Measurements from ENCODE around the gene NUP62CL. TPM values are rescaled to one million over a fixed set of nuclear protein-coding genes. Genes with fewer than 3 reads are reported as not detected.
"Not testable (repeated sequence)": the region's sequence is repeated elsewhere in the genome, so short reads cannot be mapped to it uniquely, and the experiment has no call there.

Gene NUP62CL
- total RNA-seq, 1 donor from 2014 or later, result not detected

DNA sequence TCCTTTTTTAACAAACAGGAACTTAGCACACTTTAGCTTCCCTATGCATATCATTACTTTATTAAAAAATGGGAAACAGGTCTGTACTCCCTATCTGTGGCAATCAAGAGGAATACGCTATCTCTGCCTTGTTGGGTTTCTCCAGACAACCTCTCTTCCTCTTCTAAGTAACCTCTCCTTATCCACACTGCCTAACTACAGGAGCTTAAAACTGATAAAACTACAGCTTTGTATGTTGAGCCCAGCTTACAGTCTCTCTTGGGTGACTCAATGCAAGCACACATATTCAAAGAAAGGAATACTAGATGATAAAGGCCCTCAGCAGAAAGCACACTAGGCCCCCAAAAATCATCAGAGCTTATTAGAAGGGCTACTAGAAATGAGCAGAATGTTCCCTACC, 8.9 kb downstream of the NUP62CL start:
- Histone ChIP-seq H3K27ac (no peak overlapping the region), H3K4me3 (no peak overlapping the region), H3K27me3 (peaks cover under 1% of the 10 kb centered on the region), H3K4me1 (no peaks in the 10 kb centered on the region), H3K9me3 (no peaks in the 10 kb centered on the region), H3K36me3 (no peaks in the 10 kb centered on the region)
- DNase-seq (ENCODE audit: low spot score in 2 of 2), result no peak
- intact Hi-C loops (cut with DNase I), result no loop called here
- no peak for TF ChIP-seq CTCF (IDR thresholded peaks at IDR 0.05)

- no peaks in the 10 kb centered on the region for H3K9me3 ChIP-seq
- no peak overlapping the region for H3K4me3 ChIP-seq
- no peak for TF ChIP-seq CTCF (IDR thresholded peaks at IDR 0.05)
- no peaks in the 10 kb centered on the region for H3K4me1 ChIP-seq
- DNase-seq (ENCODE audit: low spot score in 2 of 2), result no peak
- H3K27ac ChIP-seq, result no peak overlapping the region
- no peaks in the 10 kb centered on the region for H3K36me3 ChIP-seq
- no peaks in the 10 kb centered on the region for H3K27me3 ChIP-seq
- intact Hi-C loops (cut with DNase I), result no loop called here
Observed at GRCh38 chrX:107171369-107172102, 34.7 kb downstream of the NUP62CL start.

DNA sequence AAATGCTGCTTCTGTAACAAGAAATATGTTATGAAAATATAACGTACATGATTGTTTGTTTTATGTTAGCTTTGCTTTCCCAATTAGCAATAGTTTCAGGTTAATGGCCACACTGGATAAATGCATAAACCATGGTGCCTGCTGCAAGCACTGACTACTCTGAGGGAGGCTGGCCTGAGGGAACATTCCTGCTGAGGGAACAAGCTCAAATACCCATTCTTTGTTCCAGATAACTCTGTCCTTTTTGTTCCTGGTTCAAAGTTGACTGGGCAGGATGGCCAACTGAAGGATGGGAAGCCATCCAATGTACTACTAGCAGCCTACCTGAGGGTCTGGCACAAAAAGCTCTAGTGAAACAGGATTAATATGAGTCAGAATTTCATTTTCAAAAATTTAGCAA, 37.5 kb downstream of the NUP62CL start:
- Histone ChIP-seq H3K4me1 (no peaks in the 10 kb centered on the region), H3K4me3 (no peak overlapping the region), H3K36me3 (no peaks in the 10 kb centered on the region), H3K27ac (no peak overlapping the region), H3K27me3 (no peaks in the 10 kb centered on the region), H3K9me3 (no peaks in the 10 kb centered on the region)
- intact Hi-C loops (cut with DNase I), result no loop called here
- no peak for TF ChIP-seq CTCF (IDR thresholded peaks at IDR 0.05)
- DNase-seq (ENCODE audit: low spot score in 2 of 2), result no peak

- DNase-seq (ENCODE audit: low spot score in 2 of 2), result no peak
- intact Hi-C loops (cut with DNase I), result no loop called here
- Histone ChIP-seq H3K9me3 (no peaks in the 10 kb centered on the region), H3K4me3 (no peak overlapping the region), H3K27me3 (no peaks in the 10 kb centered on the region), H3K4me1 (no peaks in the 10 kb centered on the region), H3K27ac (no peak overlapping the region), H3K36me3 (no peaks in the 10 kb centered on the region)
- no peak for TF ChIP-seq CTCF (IDR thresholded peaks at IDR 0.05)
Observed at GRCh38 chrX:107168257-107168656, 38.0 kb downstream of the NUP62CL start.

- Histone ChIP-seq H3K4me1 (no peaks in the 10 kb centered on the region), H3K9me3 (no peaks in the 10 kb centered on the region), H3K4me3 (no peak overlapping the region), H3K36me3 (no peaks in the 10 kb centered on the region), H3K27ac (no peak overlapping the region), H3K27me3 (no peaks in the 10 kb centered on the region)
- intact Hi-C loops (cut with DNase I), result no loop called here
- no peak for DNase-seq (ENCODE audit: low spot score in 2 of 2)
- TF ChIP-seq CTCF (IDR thresholded peaks at IDR 0.05), result no peak
Observed at GRCh38 chrX:107167163-107167921, 38.9 kb downstream of the NUP62CL start.

- H3K4me1 ChIP-seq; H3K4me3 ChIP-seq; H3K36me3 ChIP-seq; DNase-seq (ENCODE audit: low spot score in 2 of 2); H3K9me3 ChIP-seq; intact Hi-C loops (cut with DNase I); H3K27ac ChIP-seq; H3K27me3 ChIP-seq: not testable (repeated sequence)
Observed at GRCh38 chrX:107157618-107158017, 48.6 kb downstream of the NUP62CL start.

GRCh38 chrX:107155621-107156430, 50.4 kb downstream of the NUP62CL start:
- H3K4me3 ChIP-seq; intact Hi-C loops (cut with DNase I): not testable (repeated sequence)

More at GRCh38 chrX:107155621-107156430, 50.4 kb downstream of the NUP62CL start:
- not testable (repeated sequence) for H3K27ac ChIP-seq; H3K4me1 ChIP-seq; H3K36me3 ChIP-seq; H3K27me3 ChIP-seq; H3K9me3 ChIP-seq; DNase-seq (ENCODE audit: low spot score in 2 of 2)
